IPS-18c (cell line): ENCODE data around the gene KRTAP16-1.
"Not testable (repeated sequence)": the region's sequence is repeated elsewhere in the genome, so short reads cannot be mapped to it uniquely, and the experiment has no call there.

Experiments
- H3K4me3 ChIP-seq: 2 replicates; pipeline ENCODE4 v1.7.0; 2013; ENCODE audit warnings: low read depth, mild to moderate bottlenecking, low read length, moderate library complexity; ENCODE audit not compliant: insufficient read depth
- H3K9me3 ChIP-seq: one replicate; pipeline ENCODE4 v1.6.1; 2013; ENCODE audit warnings: mild to moderate bottlenecking, low read length, moderate library complexity; ENCODE audit not compliant: control insufficient read depth, insufficient read depth

The KRTAP16-1 gene, protein sequence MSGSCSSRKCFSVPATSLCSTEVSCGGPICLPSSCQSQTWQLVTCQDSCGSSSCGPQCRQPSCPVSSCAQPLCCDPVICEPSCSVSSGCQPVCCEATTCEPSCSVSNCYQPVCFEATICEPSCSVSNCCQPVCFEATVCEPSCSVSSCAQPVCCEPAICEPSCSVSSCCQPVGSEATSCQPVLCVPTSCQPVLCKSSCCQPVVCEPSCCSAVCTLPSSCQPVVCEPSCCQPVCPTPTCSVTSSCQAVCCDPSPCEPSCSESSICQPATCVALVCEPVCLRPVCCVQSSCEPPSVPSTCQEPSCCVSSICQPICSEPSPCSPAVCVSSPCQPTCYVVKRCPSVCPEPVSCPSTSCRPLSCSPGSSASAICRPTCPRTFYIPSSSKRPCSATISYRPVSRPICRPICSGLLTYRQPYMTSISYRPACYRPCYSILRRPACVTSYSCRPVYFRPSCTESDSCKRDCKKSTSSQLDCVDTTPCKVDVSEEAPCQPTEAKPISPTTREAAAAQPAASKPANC

DNA sequence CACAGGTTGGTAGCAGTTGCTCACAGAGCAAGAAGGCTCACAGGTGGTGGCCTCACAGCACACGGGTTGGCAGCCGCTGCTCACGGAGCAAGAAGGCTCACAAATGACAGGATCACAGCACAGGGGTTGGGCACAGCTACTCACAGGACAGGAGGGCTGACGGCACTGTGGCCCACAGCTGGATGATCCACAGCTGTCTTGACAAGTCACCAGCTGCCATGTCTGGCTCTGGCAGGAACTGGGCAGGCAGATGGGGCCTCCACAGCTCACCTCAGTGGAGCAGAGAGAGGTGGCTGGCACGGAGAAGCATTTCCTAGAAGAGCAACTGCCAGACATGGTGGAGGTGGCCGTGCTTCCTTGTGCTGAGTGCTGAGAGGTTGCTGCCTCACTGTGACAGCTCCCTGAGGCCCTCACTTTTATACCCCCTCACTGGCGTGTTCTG, at the start of gene KRTAP16-1:
Gene KRTAP16-1 (minus strand): TSS at position 392 of the 442 bp plus-strand sequence. CDS start 56 bp downstream, at position 336.
- Histone ChIP-seq H3K9me3 (no peaks in the 10 kb centered on the region), H3K4me3 (no peak within 1 kb of the TSS)

DNA sequence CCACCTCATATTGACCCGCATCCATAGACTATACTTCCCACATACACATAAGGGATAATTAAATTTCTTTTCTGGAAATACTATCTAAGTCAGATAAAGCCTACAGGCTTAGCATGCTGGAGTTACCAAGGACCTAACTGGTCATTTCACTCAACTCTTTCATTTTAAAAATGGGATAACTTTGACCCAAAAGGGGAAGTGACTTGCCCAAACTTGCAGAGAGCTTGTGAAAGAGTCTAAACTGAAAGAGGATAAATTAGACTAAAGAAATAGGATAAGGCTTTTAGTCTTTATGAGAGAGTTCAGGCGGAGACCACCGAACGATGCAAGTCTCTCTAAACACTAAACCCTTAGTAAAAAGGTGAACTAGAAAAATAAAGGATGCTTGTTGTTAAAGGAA, 45.4 kb upstream of the KRTAP16-1 start:
- H3K4me3 ChIP-seq: no peak overlapping the region
- H3K9me3 ChIP-seq: no peaks in the 10 kb centered on the region

DNA sequence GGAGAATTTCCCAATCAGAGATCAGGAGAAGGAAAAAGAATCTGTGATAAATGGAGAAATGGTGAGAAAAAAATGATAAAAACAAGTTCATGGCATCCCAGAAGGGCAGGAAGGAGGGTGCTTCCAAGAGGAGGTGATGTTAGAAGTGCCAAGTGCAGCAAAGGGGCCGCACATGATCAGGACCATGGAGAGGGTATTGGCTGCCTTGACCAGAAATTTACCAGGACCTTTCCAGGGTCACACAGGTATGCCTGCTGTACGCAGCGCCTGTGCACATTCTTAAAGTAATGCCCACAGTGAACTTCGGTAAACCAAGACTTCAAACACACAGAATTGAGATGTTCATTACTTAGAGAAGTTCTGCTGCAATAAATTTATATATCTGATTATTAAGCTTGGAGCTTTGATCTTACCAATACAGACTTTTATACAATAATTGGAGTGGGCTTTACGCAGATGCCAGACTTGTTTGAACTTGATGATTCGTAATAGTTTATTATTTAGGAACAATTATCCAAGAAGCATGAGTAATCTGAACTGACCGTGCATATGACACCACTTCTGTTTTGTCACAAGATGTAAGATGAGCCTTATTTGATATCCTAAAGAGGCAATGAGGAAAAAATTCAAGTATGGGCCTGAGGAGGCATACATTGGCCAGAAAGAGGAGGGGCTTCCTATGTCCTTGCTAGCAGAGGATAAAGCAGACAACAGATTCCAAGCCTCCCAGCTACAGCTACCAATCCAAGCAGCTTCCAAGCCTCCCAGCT, 43.7 kb upstream of the KRTAP16-1 start:
- Histone ChIP-seq H3K4me3 (no peak overlapping the region), H3K9me3 (no peaks in the 10 kb centered on the region)

DNA sequence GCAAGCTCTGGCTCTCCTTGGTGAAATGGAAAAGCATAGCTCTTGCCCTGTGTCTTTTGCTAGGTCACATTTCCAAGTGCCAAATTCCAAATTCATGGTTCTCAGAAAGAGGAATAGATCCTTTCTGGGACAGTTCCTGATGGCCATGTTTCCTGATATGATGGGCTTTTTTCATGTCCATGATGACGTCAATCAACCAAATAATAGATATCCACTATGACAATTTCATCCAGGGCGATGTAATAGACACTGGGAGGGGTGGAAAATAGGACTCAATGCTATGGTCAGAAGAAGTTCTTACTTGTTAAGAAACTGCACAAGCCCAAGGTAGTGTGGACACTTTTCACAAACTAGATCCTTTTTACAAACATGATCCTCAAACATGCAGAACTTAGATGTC, 42.1 kb upstream of the KRTAP16-1 start:
- no peaks in the 10 kb centered on the region for H3K9me3 ChIP-seq
- no peak overlapping the region for H3K4me3 ChIP-seq

DNA sequence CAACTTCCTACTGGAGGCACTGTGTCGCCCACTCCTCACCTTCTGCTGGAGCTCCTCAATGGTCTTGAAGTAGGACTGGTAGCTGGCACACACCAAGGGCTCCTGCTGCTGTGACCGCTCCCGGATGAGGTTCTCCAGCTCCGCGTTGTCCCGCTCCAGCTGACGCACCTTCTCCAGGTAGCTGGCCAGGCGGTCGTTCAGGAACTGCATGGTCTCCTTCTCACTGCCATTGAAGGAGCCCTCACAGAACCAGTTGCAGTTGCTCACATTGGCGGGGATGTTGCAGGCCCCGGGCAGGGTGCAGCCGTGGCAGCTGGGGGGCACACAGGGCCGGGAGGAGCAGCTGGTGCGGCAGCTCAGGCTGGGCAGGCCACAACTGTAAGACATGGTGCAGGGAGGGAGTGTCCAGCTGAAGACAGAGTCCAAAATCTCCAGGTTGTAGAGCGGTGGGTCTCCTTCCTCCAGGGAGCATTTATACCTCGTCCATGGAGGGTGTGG, 41.3 kb upstream of the KRTAP16-1 start, which contains the start of gene KRT33A:
Gene KRT33A (minus strand): TSS at position 448 of the 498 bp plus-strand sequence. CDS start 61 bp downstream, at position 387.
- not testable (repeated sequence) for H3K4me3 ChIP-seq, H3K9me3 ChIP-seq

DNA sequence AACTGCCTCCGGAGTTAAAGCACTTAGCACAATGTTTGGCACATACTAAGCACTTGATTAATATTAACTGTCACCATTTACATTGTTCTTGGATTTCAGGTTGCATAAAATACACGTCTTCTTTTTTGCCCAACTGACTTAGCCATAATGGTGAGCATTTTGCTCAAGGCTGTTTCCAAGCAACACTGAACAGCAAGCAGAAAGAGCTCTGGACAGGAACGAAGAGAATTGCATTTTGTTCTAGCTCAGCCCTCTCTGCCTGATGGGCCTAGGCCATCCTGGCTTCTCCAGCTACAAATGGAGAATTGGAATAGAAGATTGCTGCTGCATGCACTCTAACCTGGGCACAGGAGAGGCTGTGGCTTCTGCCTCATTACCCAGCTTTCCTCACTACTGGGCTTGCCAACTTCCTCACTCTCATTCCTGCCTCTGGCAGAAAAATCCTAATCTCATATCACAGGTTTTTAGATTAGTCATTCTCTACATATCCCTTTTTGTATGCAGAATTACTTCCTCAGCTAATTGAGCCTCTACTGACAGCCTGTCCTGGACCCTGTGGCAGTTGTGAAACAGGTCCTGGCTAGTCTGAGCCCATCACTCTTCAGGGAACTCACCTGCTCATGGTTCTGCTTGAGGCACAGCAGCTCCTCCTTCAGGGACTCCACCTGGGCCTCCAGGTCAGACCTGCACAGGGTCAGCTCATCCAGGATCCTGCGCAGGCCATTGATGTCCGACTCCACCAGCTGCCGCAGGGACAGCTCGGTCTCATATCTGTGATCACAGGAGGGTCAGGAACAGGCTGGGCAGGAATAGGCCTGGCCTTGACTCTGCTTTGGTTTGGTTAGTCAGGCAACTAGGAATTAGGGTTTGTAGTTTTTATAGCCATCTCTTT, 39.0 kb upstream of the KRTAP16-1 start:
- Histone ChIP-seq H3K4me3 (no peak overlapping the region), H3K9me3 (peaks cover 2% of the 10 kb centered on the region)

DNA sequence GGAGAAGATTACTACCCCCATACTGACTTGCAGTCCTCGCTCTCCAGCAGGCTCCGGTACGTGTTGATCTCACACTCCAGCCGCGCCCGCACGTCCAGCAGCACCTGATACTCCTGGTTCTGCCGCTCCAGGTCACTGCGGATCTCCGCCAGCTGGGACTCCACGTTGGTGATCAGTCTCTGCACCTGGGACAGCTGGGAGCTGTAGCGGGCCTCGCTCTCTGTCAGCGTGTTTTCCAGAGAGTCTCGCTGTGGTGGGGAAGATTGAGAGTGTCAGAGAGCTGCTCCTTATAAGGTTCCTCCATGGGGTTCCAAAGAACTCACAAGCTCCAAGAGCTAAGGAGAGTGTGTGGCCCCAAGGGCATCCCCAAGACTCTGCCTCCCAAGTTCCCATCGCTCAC, 37.3 kb upstream of the KRTAP16-1 start:
- H3K4me3 ChIP-seq, H3K9me3 ChIP-seq: not testable (repeated sequence)

DNA sequence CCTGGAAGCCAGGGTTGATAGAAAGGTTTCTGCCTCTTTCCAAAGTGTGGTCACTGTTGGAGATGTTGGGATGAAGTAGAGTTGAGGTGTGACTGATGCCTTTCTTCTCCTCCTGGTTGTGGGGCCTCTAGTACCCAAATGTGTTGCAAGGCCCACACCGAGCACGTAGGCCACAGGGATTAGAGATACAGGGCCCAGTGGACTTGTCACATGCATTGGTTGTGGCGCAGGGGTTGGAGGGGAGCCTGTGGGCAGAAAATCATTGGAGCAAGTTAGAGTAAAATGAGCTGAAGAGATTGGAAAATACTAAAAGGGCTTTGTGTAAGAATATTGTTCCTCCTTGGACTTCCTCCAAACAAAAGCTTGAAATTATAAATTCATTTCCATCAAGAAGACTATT, 36.9 kb upstream of the KRTAP16-1 start:
- H3K4me3 ChIP-seq: no peak overlapping the region
- H3K9me3 ChIP-seq: peaks cover 2% of the 10 kb centered on the region

DNA sequence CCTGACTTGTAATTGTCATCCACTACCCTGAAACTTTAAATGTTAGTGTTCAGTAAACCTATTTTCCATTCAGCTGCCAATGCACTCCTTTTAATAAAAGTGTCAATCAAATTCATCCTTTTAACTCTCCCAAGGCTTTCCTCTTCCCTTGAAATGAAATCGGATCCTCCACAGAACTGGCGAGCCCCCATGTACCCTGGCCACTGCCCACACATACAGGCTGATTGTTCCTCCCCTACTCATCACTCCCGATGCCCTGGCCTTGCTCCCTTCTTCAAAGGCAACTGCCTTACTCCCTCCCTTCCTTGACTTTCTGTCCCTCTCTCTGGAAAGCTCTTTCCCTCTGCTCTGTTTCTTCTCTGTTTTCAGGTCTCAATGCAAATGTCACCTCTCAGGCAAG, 33.9 kb upstream of the KRTAP16-1 start:
- Histone ChIP-seq H3K4me3 (no peak overlapping the region), H3K9me3 (peaks cover 2% of the 10 kb centered on the region)

DNA sequence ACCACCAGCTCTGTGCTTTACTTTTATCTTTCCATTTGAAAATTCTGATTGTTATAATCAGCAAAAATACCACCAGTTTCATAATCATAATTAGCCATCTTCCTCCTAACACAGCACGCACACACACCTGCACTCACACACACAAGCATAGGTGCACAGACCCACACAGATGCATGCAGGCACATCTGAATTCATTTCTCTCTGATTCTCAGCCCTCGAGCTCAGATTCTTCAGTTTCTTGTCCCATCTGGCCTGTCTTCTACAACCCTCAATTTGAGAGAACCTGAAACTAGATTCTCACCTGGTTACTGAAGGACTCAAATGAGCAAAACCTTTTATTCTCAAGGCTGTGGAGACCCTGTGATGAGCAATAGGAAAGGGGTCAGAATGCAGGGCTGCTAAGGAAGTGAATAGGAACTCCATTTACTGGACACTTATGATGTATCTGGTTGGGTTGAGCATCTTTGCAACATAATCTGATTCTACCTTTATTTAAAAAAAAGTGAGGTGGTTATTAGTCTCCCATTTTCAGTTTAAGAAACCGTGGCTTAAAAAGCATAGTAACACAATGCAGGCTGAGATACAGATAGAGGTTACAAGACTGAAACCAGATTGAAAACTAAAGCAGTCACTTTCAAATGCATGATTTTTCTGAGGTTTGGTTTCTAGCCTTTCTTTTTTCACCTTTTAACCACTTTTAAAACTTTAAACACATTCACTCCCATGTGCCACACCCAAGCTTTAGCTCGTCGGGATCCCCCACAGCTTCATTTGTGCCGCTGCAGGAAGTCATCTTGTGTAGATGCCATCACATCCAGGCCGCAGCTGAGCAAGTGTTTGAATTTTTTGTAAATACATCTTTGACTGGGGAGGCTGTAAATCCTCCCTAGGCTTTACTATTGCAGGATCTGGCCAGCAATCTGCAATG, 32.1 kb upstream of the KRTAP16-1 start:
- H3K4me3 ChIP-seq: no peak overlapping the region
- H3K9me3 ChIP-seq: peaks cover 2% of the 10 kb centered on the region

DNA sequence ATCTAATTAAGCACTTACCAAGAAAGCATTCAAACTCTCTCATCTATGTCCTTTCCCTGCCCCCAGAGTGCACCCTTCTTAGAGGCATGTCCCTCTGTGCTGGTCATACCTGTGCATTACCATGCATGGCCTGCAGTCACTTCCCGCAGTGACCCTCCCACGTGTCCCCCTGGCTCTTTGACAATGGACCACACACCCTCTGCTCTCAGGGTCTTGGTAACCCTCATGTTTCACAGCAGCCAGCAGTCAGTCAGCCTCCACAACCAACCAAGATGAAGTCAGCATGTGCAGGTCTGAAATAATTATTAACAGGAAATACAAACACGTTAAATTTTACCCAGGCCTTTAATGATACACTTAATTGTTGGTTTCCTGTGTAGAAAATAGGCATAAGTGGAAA, 31.4 kb upstream of the KRTAP16-1 start:
- H3K4me3 ChIP-seq: no peak overlapping the region
- H3K9me3 ChIP-seq: peaks cover 2% of the 10 kb centered on the region

DNA sequence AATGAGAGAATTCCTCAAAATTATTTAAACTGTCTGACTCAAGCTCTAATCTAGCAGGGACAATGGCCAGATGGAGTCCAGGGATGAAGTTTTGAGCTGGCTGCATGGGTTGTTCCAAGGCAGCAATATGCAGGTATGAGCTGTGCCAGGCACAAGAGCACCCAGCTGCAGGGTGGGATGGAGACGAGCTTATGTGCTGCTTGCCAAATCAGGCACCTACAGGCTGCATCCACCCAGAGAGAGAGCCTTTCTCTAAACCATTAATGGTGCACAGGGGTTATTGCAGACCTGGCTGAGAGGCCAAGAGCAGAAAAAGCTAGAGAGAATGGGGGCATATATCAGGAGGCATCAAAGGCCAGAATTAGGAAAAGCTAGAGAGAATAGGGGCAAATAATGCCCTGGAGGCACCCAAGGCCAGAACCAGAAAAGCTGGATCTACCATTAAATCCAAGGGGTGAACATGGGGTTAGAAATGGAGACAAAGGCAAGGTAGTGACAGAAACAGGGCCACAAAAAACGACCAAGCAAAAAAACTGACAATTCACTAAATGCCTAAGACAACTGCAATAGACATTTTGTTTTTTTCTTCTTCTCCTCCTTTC, 30.6 kb upstream of the KRTAP16-1 start:
- H3K9me3 ChIP-seq: peaks cover 2% of the 10 kb centered on the region
- no peak overlapping the region for H3K4me3 ChIP-seq

DNA sequence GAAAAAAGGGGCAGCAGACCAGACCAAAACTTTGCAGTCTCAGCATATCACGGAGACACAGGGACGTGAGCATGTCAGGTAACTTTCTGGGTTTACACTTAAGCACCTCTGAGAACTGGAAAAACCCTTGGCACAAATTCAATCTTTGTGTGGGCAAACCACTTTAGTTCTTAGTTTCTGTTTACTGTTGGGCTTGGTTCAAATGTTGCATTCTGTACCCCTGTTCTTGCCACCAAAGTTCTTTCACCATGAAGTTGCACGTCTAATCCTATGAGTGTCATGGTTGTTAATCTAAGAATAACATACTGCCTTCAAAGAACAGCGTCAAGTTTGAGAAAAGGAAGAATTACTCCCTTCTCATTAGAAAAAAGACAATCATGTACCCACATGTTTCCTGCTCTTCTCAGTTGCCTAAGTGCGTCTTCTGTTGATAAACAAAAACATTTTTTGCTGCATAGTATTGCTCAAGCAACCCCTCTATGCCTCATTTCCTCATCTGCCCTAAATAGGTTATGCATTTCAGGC, 29.9 kb upstream of the KRTAP16-1 start:
- no peaks in the 10 kb centered on the region for H3K9me3 ChIP-seq
- H3K4me3 ChIP-seq: no peak overlapping the region

DNA sequence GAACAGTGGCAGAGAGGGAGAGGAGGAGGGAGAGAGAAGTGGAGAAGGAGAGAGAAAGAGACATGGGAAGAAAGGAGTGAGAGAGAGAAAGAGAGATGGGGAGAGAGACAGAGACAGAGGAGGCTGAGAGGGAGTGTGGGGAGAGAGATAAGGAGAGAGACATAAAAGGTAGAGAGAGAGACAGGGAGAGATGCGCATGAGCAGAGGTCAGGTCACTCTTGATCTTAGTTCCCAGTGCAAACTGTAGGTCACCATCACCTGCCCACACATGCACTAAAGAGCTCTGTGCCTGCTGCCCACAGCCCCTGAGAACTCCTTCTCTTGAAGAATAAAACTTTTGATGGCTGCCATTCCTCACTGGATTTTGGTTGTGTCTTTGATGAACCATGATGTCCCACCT, 26.6 kb upstream of the KRTAP16-1 start:
- Histone ChIP-seq H3K9me3 (no peaks in the 10 kb centered on the region), H3K4me3 (no peak overlapping the region)
